GM21825 (cell line): Measurements from ENCODE around the gene OR6K2.

ENCODE experiments used
- ATAC-seq: cut with Tn5 transposase; IDR thresholded peaks from one replicate; pipeline ENCODE4 v1.9.1; 2021; ENCODE audit warnings: mild to moderate bottlenecking, moderate library complexity; ENCODE audit not compliant: unreplicated experiment

The OR6K2 gene

GRCh38 chr1:158686111-158687009 lies 14.1 kb downstream of the OR6K2 start, which contains the start of gene SPTA1:
SPTA1 (minus strand) TSS chr1:158686715; CDS start chr1:158686517, 198 bp downstream.
- no peak for ATAC-seq

GRCh38 chr1:158685085-158685484 lies 15.4 kb downstream of the OR6K2 start:
- no peak for ATAC-seq

GRCh38 chr1:158681606-158682005 lies 18.8 kb downstream of the OR6K2 start:
- no peak for ATAC-seq

GRCh38 chr1:158679289-158679688 lies 21.2 kb downstream of the OR6K2 start:
- no peak for ATAC-seq

- ATAC-seq = no peak
Observed at GRCh38 chr1:158675563-158676323, 24.7 kb downstream of the OR6K2 start.

- no peak for ATAC-seq
Observed at GRCh38 chr1:158674302-158674701, 26.1 kb downstream of the OR6K2 start.

DNA sequence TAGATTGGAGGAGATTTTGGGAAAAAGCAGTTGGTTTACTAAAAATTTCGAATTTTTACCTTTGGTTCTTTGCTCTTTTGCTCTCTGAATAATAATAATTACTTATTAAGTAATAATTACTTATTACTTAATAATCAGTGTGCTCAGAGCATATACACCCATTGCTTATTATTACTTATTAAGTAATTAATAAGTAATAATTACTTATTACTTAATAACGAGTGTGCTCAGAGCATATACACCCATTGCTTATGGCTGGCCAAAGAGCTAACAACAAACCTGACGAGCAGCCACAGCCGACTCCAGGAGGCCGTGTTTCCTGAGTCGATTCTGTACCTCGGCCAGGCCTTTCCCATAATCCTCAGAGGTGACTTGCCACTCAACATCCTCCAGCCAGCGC lies 34.4 kb downstream of the OR6K2 start:
- ATAC-seq = no peak

DNA sequence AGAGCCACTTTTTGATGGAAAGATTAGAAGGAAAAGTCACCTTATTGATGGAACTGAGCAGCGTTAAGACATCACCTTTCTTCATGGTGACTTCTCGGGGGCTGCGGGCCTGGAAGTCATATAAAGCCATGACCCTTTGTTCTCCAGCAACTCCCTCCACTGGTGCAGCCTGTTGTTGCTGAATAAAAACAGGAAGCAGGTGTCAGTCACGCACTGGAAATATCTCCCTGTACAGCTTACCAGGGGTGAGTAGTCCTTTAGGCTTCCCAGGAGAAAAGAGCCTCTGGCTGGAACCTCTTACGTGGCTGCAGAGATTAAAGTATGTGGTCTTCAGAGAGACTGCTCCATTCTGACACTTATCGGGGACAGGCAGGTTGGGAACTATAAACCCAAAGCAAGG lies 45.9 kb downstream of the OR6K2 start:
- no peak for ATAC-seq

GRCh38 chr1:158654086-158654485 lies 46.4 kb downstream of the OR6K2 start:
- ATAC-seq = no peak

GRCh38 chr1:158652721-158653334 lies 47.6 kb downstream of the OR6K2 start:
- ATAC-seq = no peak
